Endothelial cell of umbilical vein (primary cell): ENCODE results near the gene ZNF248. TPM values are rescaled to one million over a fixed set of nuclear protein-coding genes. Genes with fewer than 3 reads are reported as not detected.

Experiments
- BruUV-seq: library from RNA; stranded (reverse); fragments of 400-500 nt; replicated peaks from 2 replicates; lab custom pipeline; 2021; lab: Mats Ljungman, UMichigan
- CTCF ChIA-PET: fragments of 300-600, 350-600 bp; sonication (Branson Sonifier 250); formaldehyde crosslinking; loops from one replicate; lab custom pipeline; 2021; ENCODE audit warnings: antibody characterized with exemption, inconsistent platforms; lab: Charles Lee
- POLR2A ChIA-PET: fragments of 300-600, 350-600 bp; sonication (Branson Sonifier 250); formaldehyde crosslinking; loops from one replicate; lab custom pipeline; 2021; ENCODE audit warnings: antibody characterized with exemption, inconsistent platforms; lab: Charles Lee
- DNase-seq: peaks from one replicate; pipeline ENCODE4 v3.0.0-alpha.2; 2011; ENCODE audit warnings: low read depth, low spot score
- FAIRE-seq: peaks from 2 replicates; lab custom pipeline; 2011; peaks lifted over from hg19 to GRCh38; lab: Jason Lieb, UNC
- H2AFZ ChIP-seq: 2 replicates; pipeline ENCODE4 v1.6.0; 2012; ENCODE audit warnings: low read depth, low read length, control low read depth, inconsistent platforms
- H3K27ac ChIP-seq: 2 replicates; pipeline ENCODE4 v1.5.1; 2011; ENCODE audit warnings: low read depth, mild to moderate bottlenecking, control low read depth, low read length, moderate library complexity; ENCODE audit not compliant: insufficient read depth
- H3K27me3 ChIP-seq, 2 experiments: 2 replicates each; pipeline versions ENCODE4 v1.6.0 to v1.6.1; 2011; ENCODE audit warnings: low read length in 2 of 2, mixed read lengths in 1 of 2; ENCODE audit not compliant: control insufficient read depth in 2 of 2, insufficient read depth in 2 of 2
- H3K36me3 ChIP-seq, 2 experiments: 2 replicates in 1 of 2; 3 replicates in 1 of 2; pipeline ENCODE4 v1.5.1; 2011; ENCODE audit warnings: low read length in 2 of 2, mild to moderate bottlenecking in 1 of 2, moderate library complexity in 1 of 2; ENCODE audit not compliant: control insufficient read depth in 2 of 2, insufficient read depth in 2 of 2; ENCODE audit errors: extremely low read depth in 1 of 2
- H3K4me1 ChIP-seq: 3 replicates; pipeline ENCODE4 v1.5.1; 2011; ENCODE audit warnings: mild to moderate bottlenecking, low read length; ENCODE audit not compliant: control insufficient read depth, insufficient read depth; ENCODE audit errors: extremely low read depth
- H3K4me2 ChIP-seq: 2 replicates; pipeline ENCODE4 v1.6.1; 2011; ENCODE audit warnings: low read length, control low read depth, mixed read lengths; ENCODE audit not compliant: insufficient read depth
- H3K4me3 ChIP-seq, 3 experiments: fragments of 200-600 bp in 1 of 3; sonication (generic), shearing (Covaris generic) in 1 of 3; replicated peaks in 1 of 3; 2 replicates each; pipeline ENCODE4 v1.5.1; 2011 to 2016; ENCODE audit warnings: control low read depth in 3 of 3, low read length in 3 of 3, mild to moderate bottlenecking in 2 of 3, inconsistent platforms in 1 of 3, low read depth in 1 of 3, moderate library complexity in 1 of 3; ENCODE audit not compliant: insufficient read depth in 1 of 3
- H3K79me2 ChIP-seq: 2 replicates; pipeline ENCODE4 v1.6.0; 2012; ENCODE audit warnings: low read length, inconsistent platforms; ENCODE audit not compliant: control insufficient read depth, insufficient read depth
- H3K9ac ChIP-seq: replicated peaks from 2 replicates; pipeline ENCODE3; 2011; ENCODE audit warnings: low read length, control low read depth; ENCODE audit not compliant: insufficient read depth; ENCODE audit errors: extremely low read depth
- H3K9me1 ChIP-seq: replicated peaks from 3 replicates; pipeline ENCODE4 v1.6.0; 2011; ENCODE audit warnings: mild to moderate bottlenecking, low read length; ENCODE audit not compliant: control insufficient read depth, insufficient read depth; ENCODE audit errors: extremely low read depth
- H3K9me3 ChIP-seq: replicated peaks from 2 replicates; pipeline ENCODE4 v1.5.1; 2012; ENCODE audit warnings: low read length, inconsistent platforms; ENCODE audit not compliant: control insufficient read depth, insufficient read depth
- H4K20me1 ChIP-seq: replicated peaks from 2 replicates; pipeline ENCODE3; 2011; ENCODE audit warnings: mild to moderate bottlenecking, low read length; ENCODE audit not compliant: control insufficient read depth, insufficient read depth; ENCODE audit errors: extremely low read depth
- EZH2 ChIP-seq: IDR thresholded peaks from 2 replicates; pipeline ENCODE4 v1.6.1; 2012; ENCODE audit warnings: borderline replicate concordance, low read depth, mild to moderate bottlenecking, moderate library complexity, low read length, inconsistent platforms; ENCODE audit not compliant: severe bottlenecking
- FOS ChIP-seq: IDR thresholded peaks from 2 replicates; pipeline ENCODE4 v1.6.1; 2011; ENCODE audit warnings: mild to moderate bottlenecking, low read length, moderate library complexity, borderline replicate concordance; ENCODE audit not compliant: insufficient read depth
- GATA2 ChIP-seq: IDR thresholded peaks from 2 replicates; pipeline ENCODE4 v1.7.0; 2011; ENCODE audit warnings: low read depth, mild to moderate bottlenecking, moderate library complexity, mixed read lengths, low read length; ENCODE audit not compliant: insufficient read length, insufficient read depth
- JUN ChIP-seq: IDR thresholded peaks from 2 replicates; pipeline ENCODE4 v1.6.1; 2011; ENCODE audit warnings: borderline replicate concordance, low read depth; ENCODE audit not compliant: insufficient read length, insufficient read depth
- MAX ChIP-seq: IDR thresholded peaks from 2 replicates; pipeline ENCODE4 v1.6.1; 2011; ENCODE audit not compliant: insufficient read depth, insufficient read length
- MYC ChIP-seq: IDR thresholded peaks from one replicate; pipeline ENCODE4 v1.6.1; 2011; ENCODE audit warnings: mild to moderate bottlenecking, low read depth, low read length
- POLR2A ChIP-seq: IDR thresholded peaks from 2 replicates; pipeline ENCODE4 v1.6.1; 2012; ENCODE audit warnings: low read depth, mild to moderate bottlenecking, control low read depth, low read length
- POLR2AphosphoS5 ChIP-seq: IDR thresholded peaks from 2 replicates; pipeline ENCODE4 v1.6.1; 2012; ENCODE audit warnings: low read depth, mild to moderate bottlenecking, control low read depth, low read length, moderate library complexity; ENCODE audit not compliant: insufficient read depth
- dilution Hi-C: fragments of 300-500 bp; cut with MboI; formaldehyde crosslinking; loops from one replicate; pipeline ENCODE4 v1.15.0; 2019; ENCODE audit warnings: low sequenced_read_pairs; ENCODE audit not compliant: extremely low pct_ligation_motif_present
- intact Hi-C: fragments of 100-400 bp; cut with micrococcal nuclease; formaldehyde crosslinking; loops from one replicate; pipeline ENCODE4 v1.10.0; 2022
- polyA plus RNA-seq, 4 experiments: library from polyadenylated mRNA; depleted of rRNA in 3 of 4; stranded (reverse) in 3 of 4; unstranded in 1 of 4; fragments of >200 nt; gene quantifications; 2 replicates each; pipeline versions ENCODE4 v1.2.1 to v1.2.3, GENCODE V29; 2011 to 2012; ENCODE audit warnings: missing spikeins in 1 of 4
- total RNA-seq: library from RNA; stranded (reverse); gene quantifications from 2 replicates; pipeline ENCODE4 v1.2.3, GENCODE V29; 2021
- TF ChIP-seq, protein P1 (sequence below), 2 donors: IDR thresholded peaks; 1 replicate in 1 of 2; 2 replicates in 1 of 2; pipeline ENCODE4 v1.5.1; 2011; ENCODE audit warnings: low read length in 2 of 2, mild to moderate bottlenecking in 2 of 2, moderate library complexity in 2 of 2, control low read depth in 1 of 2, inconsistent platforms in 1 of 2, low read depth in 1 of 2; ENCODE audit not compliant: insufficient read depth in 1 of 2; ENCODE audit errors: extremely low read depth in 1 of 2

The ZNF248 gene
- total and polyA plus RNA-seq, 2 donors (not counting 3 experiments of a cell fraction or from before 2014, with no cell fraction given) = 4.3 to 6.5 TPM

GRCh38 chr10:37813763-37814162 is 43.6 kb downstream of the ZNF248 start:
- no peak for DNase-seq
- no peaks in the 10 kb centered on the region for H3K4me1 ChIP-seq
- H3K79me2 ChIP-seq = no peaks in the 10 kb centered on the region
- H3K27ac ChIP-seq = no peak overlapping the region
- H3K9ac ChIP-seq = no peak overlapping the region
- no peaks in the 10 kb centered on the region for H3K9me1 ChIP-seq
- peaks cover 2% of the 10 kb centered on the region for H3K9me3 ChIP-seq
- H3K4me3 ChIP-seq = no peak overlapping the region
- TF ChIP-seq JUN = no peak
- H3K36me3 ChIP-seq = no peaks in the 10 kb centered on the region
- POLR2A ChIA-PET = no interaction called here
- CTCF ChIA-PET = no interaction called here
- BruUV-seq = no TSS peak
- H2AFZ ChIP-seq = no peak overlapping the region
- dilution Hi-C loops (no loop called here), intact Hi-C loops (no loop called here)
- H4K20me1 ChIP-seq = no peaks in the 10 kb centered on the region
- FAIRE-seq = no peak
- no peaks in the 10 kb centered on the region for H3K27me3 ChIP-seq
- no peak overlapping the region for H3K4me2 ChIP-seq

- Histone ChIP-seq H3K4me3 (no peak overlapping the region), H3K9me3 (peaks cover 2% of the 10 kb centered on the region), H3K4me1 (no peaks in the 10 kb centered on the region), H3K4me2 (no peak overlapping the region), H2AFZ (no peak overlapping the region), H3K27me3 (no peaks in the 10 kb centered on the region), H3K79me2 (no peaks in the 10 kb centered on the region), H3K9ac (no peak overlapping the region), H3K9me1 (no peaks in the 10 kb centered on the region), H3K36me3 (no peaks in the 10 kb centered on the region), H4K20me1 (no peaks in the 10 kb centered on the region), H3K27ac (no peak overlapping the region)
- FAIRE-seq = no peak
- DNase-seq = no peak
- no TSS peak for BruUV-seq
- intact Hi-C loops (no loop called here), dilution Hi-C loops (no loop called here)
- CTCF ChIA-PET = no interaction called here
- TF ChIP-seq POLR2AphosphoS5 (no peak), EZH2 (no peak), MYC (no peak), POLR2A (no peak), GATA2 (no peak), MAX (no peak), JUN (no peak), FOS (no peak)
- TF ChIP-seq, protein P1, sequence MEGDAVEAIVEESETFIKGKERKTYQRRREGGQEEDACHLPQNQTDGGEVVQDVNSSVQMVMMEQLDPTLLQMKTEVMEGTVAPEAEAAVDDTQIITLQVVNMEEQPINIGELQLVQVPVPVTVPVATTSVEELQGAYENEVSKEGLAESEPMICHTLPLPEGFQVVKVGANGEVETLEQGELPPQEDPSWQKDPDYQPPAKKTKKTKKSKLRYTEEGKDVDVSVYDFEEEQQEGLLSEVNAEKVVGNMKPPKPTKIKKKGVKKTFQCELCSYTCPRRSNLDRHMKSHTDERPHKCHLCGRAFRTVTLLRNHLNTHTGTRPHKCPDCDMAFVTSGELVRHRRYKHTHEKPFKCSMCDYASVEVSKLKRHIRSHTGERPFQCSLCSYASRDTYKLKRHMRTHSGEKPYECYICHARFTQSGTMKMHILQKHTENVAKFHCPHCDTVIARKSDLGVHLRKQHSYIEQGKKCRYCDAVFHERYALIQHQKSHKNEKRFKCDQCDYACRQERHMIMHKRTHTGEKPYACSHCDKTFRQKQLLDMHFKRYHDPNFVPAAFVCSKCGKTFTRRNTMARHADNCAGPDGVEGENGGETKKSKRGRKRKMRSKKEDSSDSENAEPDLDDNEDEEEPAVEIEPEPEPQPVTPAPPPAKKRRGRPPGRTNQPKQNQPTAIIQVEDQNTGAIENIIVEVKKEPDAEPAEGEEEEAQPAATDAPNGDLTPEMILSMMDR (IDR thresholded peaks at IDR 0.05; ENCODE audit: extremely low read depth in 1 of 2, insufficient read depth in 1 of 2, low read depth in 1 of 2, low read length in 2 of 2) = no peak
- POLR2A ChIA-PET = no interaction called here
Measured at GRCh38 chr10:37812290-37812689, 45.1 kb downstream of the ZNF248 start.
